Measurements from ENCODE around the gene MACROD2.

- TF ChIP-seq, protein P1, sequence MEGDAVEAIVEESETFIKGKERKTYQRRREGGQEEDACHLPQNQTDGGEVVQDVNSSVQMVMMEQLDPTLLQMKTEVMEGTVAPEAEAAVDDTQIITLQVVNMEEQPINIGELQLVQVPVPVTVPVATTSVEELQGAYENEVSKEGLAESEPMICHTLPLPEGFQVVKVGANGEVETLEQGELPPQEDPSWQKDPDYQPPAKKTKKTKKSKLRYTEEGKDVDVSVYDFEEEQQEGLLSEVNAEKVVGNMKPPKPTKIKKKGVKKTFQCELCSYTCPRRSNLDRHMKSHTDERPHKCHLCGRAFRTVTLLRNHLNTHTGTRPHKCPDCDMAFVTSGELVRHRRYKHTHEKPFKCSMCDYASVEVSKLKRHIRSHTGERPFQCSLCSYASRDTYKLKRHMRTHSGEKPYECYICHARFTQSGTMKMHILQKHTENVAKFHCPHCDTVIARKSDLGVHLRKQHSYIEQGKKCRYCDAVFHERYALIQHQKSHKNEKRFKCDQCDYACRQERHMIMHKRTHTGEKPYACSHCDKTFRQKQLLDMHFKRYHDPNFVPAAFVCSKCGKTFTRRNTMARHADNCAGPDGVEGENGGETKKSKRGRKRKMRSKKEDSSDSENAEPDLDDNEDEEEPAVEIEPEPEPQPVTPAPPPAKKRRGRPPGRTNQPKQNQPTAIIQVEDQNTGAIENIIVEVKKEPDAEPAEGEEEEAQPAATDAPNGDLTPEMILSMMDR (IDR thresholded peaks at IDR 0.05) = no peak
- TF ChIP-seq POLR2A (IDR thresholded peaks at IDR 0.05) = no peak
Observed at GRCh38 chr20:15848126-15848525, 1852.8 kb downstream of the MACROD2 start.
